Colonic mucosa (tissue), 4 donors: ENCODE measurements around the gene TPBGL. TPM values are rescaled to one million over a fixed set of nuclear protein-coding genes. Genes with fewer than 3 reads are reported as not detected.

Experiments
- DNase-seq: peaks from one replicate; pipeline ENCODE4 v3.0.0-alpha.2; 2020
- H3K27ac ChIP-seq: fragments of 200-600 bp; one replicate; pipeline ENCODE4 v1.8.0; 2021
- H3K27me3 ChIP-seq: fragments of 200-600 bp; one replicate; pipeline ENCODE4 v1.8.0; 2021
- H3K36me3 ChIP-seq: fragments of 200-600 bp; one replicate; pipeline ENCODE4 v1.8.0; 2021
- H3K4me1 ChIP-seq: fragments of 200-600 bp; one replicate; pipeline ENCODE4 v1.8.0; 2021; ENCODE audit warnings: mild to moderate bottlenecking
- H3K4me3 ChIP-seq: fragments of 200-600 bp; one replicate; pipeline ENCODE4 v1.8.0; 2021
- H3K9ac ChIP-seq, 2 donors: one replicate each; pipeline ENCODE4 v1.7.0; 2013; ENCODE audit warnings: control low read depth in 2 of 2, low read depth in 2 of 2, low read length in 2 of 2
- H3K9me3 ChIP-seq: fragments of 200-600 bp; one replicate; pipeline ENCODE4 v1.8.0; 2021
- CTCF ChIP-seq: fragments of 200-600 bp; IDR thresholded peaks from one replicate; pipeline ENCODE4 v1.8.0; 2022; ENCODE audit warnings: antibody characterized with exemption, mild to moderate bottlenecking
- intact Hi-C: fragments of 100-400 bp; cut with DNase I; formaldehyde crosslinking; loops from one replicate; pipeline ENCODE4 v1.14.1; 2022
- total RNA-seq, 2 donors: library from RNA; stranded (reverse); fragmentation: NEBNext Ultra II Directional in 1 of 2; extraction: Animal tissue kit (Norgen Biotek cat#: 25700) in 1 of 2; gene quantifications; one replicate each; pipeline ENCODE4 v1.2.1, GENCODE V29; 2021
- donor health status: healthy.
- donor health status: DM: no; HTN: no; CAD: no.
- donor health status: DM: no; HTN: no; CAD: no.

TPBGL gene
- total RNA-seq, 2 donors from 2014 or later, result 0.11 to 0.15 TPM

DNA sequence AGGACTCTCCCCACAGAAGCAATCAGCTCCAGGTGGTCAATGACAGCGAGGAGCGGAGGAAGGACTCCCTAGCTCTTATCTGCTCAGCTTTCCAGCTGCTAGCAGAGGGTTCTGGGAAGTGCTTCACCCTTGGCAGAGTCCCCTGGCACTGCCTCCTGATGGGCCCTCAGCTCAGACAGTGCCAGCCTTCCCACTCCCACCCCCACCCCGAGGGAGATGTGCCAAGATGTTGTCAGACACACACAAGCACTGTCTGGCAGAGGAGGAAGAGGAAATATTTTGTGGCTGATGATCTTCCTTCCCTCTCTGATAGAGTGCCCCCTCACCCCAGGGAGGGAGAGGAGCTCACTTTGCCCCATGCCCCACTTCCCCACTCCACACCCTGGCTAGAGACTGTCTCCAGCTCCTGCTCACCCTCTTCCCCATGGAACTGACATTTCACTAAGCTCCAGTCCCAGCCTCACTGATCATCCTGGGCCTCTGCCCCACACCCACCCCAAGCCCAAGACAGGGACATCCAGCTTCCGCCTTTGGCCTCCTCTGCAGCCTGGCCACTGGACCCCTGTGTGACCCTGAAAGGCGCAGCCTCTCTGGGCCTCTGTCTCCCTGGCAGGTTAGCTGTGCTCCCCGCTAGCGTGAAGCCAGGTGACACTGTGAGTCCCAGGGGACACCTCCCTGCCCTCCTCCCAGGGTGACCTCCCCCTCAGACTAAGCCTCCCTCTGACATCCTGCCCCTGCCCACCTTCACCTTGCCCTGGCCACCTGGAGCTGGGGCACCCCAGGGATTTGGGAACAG, 45.2 kb upstream of the TPBGL start:
- H3K27ac ChIP-seq, result no peak overlapping the region

GRCh38 chr11:75196426-75196825, 44.1 kb upstream of the TPBGL start:
- TF ChIP-seq CTCF, result no peak
- intact Hi-C loops, result no loop called here
- no peak for DNase-seq
- Histone ChIP-seq H3K27ac (no peak overlapping the region), H3K9ac (peak overlapping the region in 1 of 2 donors; percentile 6), H3K4me1 (no peaks in the 10 kb centered on the region), H3K4me3 (no peak overlapping the region), H3K27me3 (no peaks in the 10 kb centered on the region), H3K36me3 (no peaks in the 10 kb centered on the region), H3K9me3 (no peaks in the 10 kb centered on the region)

More for the DNA sequence above, 45.2 kb upstream of the TPBGL start:
- no peaks in the 10 kb centered on the region for H3K27me3 ChIP-seq
- intact Hi-C loops, result no loop called here
- H3K36me3 ChIP-seq, result no peaks in the 10 kb centered on the region
- peak; percentile 40 for DNase-seq
- H3K9ac ChIP-seq, result no peak overlapping the region
- H3K9me3 ChIP-seq, result no peaks in the 10 kb centered on the region
- H3K4me3 ChIP-seq, result no peak overlapping the region
- no peaks in the 10 kb centered on the region for H3K4me1 ChIP-seq
- no peak for TF ChIP-seq CTCF

GRCh38 chr11:75197512-75198277, 42.9 kb upstream of the TPBGL start:
- Histone ChIP-seq H3K9ac (no peak overlapping the region), H3K27ac (no peak overlapping the region), H3K4me3 (no peak overlapping the region), H3K9me3 (no peaks in the 10 kb centered on the region), H3K36me3 (no peaks in the 10 kb centered on the region), H3K4me1 (no peaks in the 10 kb centered on the region), H3K27me3 (no peaks in the 10 kb centered on the region)
- intact Hi-C loops, result no loop called here
- TF ChIP-seq CTCF, result no peak
- no peak for DNase-seq

DNA sequence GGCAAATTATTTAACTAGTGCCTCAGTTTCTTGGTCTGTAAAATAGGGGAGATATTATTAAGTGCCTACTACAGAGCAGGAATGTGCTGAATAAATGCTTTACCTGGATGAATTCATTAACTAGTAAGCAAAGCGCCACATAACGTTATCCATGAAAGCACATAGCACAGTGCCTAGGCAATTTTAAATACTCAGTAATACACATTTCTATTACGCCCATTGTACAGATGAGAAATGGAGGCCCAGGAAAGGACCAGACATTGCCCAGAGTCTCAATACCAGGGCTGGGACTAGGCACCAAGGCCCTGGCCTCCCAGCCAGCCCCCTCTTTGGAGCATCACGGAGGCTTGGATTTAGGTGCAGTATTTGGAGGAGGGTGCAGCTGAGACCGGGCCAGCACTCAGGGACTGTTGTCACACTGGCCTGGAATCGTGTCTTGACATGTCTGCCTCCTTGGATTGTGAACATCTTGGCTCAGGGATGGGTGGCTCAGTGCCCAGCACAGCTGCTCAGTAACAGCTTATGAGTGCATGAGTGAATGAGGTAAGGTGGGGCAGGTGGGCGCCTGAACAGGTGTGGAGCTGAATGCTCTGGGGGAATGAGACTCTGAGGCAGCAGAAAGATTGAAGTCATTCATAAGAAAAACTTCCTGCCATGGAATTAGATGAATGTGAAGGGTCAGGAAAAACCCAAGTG, 42.1 kb upstream of the TPBGL start:
- Histone ChIP-seq H3K27me3 (no peaks in the 10 kb centered on the region), H3K27ac (no peak overlapping the region), H3K4me3 (no peak overlapping the region), H3K36me3 (no peaks in the 10 kb centered on the region), H3K4me1 (no peaks in the 10 kb centered on the region), H3K9ac (no peak overlapping the region), H3K9me3 (no peaks in the 10 kb centered on the region)
- intact Hi-C loops, result no loop called here
- DNase-seq, result no peak
- TF ChIP-seq CTCF, result no peak

- H3K9me3 ChIP-seq, result no peaks in the 10 kb centered on the region
- no peak for DNase-seq
- no peaks in the 10 kb centered on the region for H3K27me3 ChIP-seq
- H3K36me3 ChIP-seq, result no peaks in the 10 kb centered on the region
- H3K27ac ChIP-seq, result no peak overlapping the region
- intact Hi-C loops, result no loop called here
- no peak overlapping the region for H3K4me3 ChIP-seq
- TF ChIP-seq CTCF, result no peak
- H3K4me1 ChIP-seq, result no peaks in the 10 kb centered on the region
- H3K9ac ChIP-seq, result no peak overlapping the region
Observed at GRCh38 chr11:75199412-75199955, 41.1 kb upstream of the TPBGL start.
